D721Med (cell line): ENCODE results near the gene MAP3K21.
A peak's percentile ranks its signal among the peaks of the same experiment; 100 is the strongest.

ENCODE experiments used
- DNase-seq: peaks from one replicate; pipeline ENCODE4 v3.0.0; 2011; ENCODE audit warnings: low spot score; ENCODE audit not compliant: insufficient read length
- FAIRE-seq: peaks from 2 replicates; lab custom pipeline; 2011; peaks lifted over from hg19 to GRCh38; lab: Jason Lieb, UNC
- CTCF ChIP-seq: IDR thresholded peaks from 2 replicates; pipeline ENCODE4 v1.5.1; 2012; ENCODE audit warnings: mild to moderate bottlenecking, control low read depth; ENCODE audit not compliant: insufficient read depth; ENCODE audit errors: missing control alignments

MAP3K21 gene

GRCh38 chr1:233357595-233358397 is 30.3 kb downstream of the MAP3K21 start:
- DNase-seq: no peak
- TF ChIP-seq CTCF: no peak
- FAIRE-seq: no peak

- no peak for TF ChIP-seq CTCF
- peak; percentile 11 for FAIRE-seq
- no peak for DNase-seq
Observed at GRCh38 chr1:233359431-233359830, 31.9 kb downstream of the MAP3K21 start.

DNA sequence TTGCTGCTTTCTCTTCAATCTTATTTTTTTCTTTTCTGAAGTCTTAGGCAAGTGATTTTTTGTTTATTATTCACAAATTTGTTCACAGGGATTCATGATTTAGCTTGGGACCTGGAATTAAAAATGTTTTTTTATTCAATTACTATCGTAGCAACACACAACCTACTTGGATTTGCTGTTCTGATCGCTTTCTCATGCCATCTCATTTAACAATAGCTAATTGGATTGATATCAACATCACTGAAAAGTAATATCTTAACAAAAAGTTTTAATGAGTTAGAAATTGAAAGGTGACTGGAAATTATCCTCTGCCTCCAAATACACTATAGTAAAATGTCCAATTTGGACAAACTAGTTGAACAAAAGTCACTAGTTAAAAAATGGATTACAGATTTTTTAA is 32.4 kb downstream of the MAP3K21 start:
- no peak for DNase-seq
- FAIRE-seq: peak; percentile 38
- TF ChIP-seq CTCF: no peak

DNA sequence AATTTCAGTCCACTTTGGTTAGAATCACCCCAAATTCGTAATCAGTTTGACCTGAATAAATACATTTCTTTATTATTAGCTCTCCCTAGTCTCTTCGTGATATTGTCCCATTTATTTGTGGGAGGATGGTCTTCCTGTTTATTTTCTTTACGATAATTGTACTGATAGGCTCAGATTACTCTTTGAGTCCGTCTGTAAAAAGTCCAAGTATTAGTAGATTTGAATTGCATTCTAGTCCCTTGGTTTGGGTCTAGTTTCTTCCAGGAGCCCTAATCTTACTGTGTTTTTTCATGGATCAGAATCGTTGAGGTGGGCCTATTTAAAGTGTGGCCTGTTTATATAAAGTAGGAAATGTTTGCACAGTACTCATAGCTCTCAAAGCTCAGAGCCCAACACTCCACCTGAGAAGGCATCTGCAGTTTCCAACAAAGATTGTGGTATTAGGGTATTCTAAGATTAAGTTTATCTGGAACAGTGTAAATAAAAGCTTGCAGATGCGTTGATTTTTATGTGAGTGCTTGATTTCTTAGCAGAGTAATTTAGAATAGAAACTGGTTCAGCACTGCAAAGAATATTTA is 33.1 kb downstream of the MAP3K21 start:
- TF ChIP-seq CTCF: no peak
- DNase-seq (no peak), FAIRE-seq (no peak)

GRCh38 chr1:233361876-233362275 is 34.4 kb downstream of the MAP3K21 start:
- TF ChIP-seq CTCF: no peak
- no peak for DNase-seq
- no peak for FAIRE-seq

DNA sequence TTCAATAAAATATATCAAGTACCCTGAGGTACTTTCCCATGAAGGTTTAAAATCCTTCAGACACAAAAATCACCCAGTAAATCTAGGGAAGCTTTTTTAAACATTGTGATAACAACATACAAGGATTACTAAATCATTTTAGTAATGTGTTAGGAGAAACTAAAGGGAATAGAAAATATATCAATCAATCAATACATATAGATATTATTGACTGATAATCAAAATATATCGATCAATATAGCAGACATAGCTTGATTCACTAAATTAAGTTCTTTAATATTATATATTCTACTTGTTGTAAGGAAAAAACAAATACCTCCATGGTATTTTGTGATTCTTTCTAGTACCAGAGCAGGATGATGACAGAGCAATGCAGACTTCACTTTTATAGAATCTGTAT is 35.2 kb downstream of the MAP3K21 start:
- no peak for TF ChIP-seq CTCF
- no peak for FAIRE-seq

GRCh38 chr1:233364026-233364425 is 36.5 kb downstream of the MAP3K21 start:
- FAIRE-seq (no peak), DNase-seq (no peak)

More for the DNA sequence above, 35.2 kb downstream of the MAP3K21 start:
- no peak for DNase-seq

More at GRCh38 chr1:233364026-233364425, 36.5 kb downstream of the MAP3K21 start:
- TF ChIP-seq CTCF: no peak
